ENCODE measurements around the gene MNX1.

- TF ChIP-seq CTCF (IDR thresholded peaks at IDR 0.05) (no peak), EZH2 (IDR thresholded peaks at IDR 0.05) (no peak), EZH2phosphoT487 (IDR thresholded peaks at IDR 0.05) (no peak)
These were observed 1.7 kb upstream of the MNX1 start for GRCh38 chr7:157012113-157012547.
